ENCODE data around the gene ZNF778. TPM values are rescaled to one million over a fixed set of nuclear protein-coding genes. Genes with fewer than 3 reads are reported as not detected.

ZNF778 gene
- total RNA-seq, 2 donors from 2014 or later = 13.0 to 16.3 TPM

GRCh38 chr16:89237733-89238132, 20.2 kb downstream of the ZNF778 start:
- Histone ChIP-seq H3K9me3 (ENCODE audit: control insufficient read depth, low read length) (peaks cover 24% of the 10 kb centered on the region), H3K9ac (ENCODE audit: extremely low read depth, low read length, poor library complexity, severe bottlenecking) (no peak overlapping the region), H3K27me3 (ENCODE audit: control insufficient read depth, insufficient read depth, low read length, poor library complexity, severe bottlenecking) (no peaks in the 10 kb centered on the region), H3K4me1 (ENCODE audit: control insufficient read depth, insufficient read depth, low read length) (no peaks in the 10 kb centered on the region), H3K27ac (ENCODE audit: low read depth, low read length) (no peak overlapping the region), H3K4me3 (ENCODE audit: low read length) (no peak overlapping the region), H3K36me3 (ENCODE audit: control insufficient read depth, insufficient read depth, low read length) (peaks cover 26% of the 10 kb centered on the region)
- H3K4me3 Mint-ChIP-seq = no peak overlapping the region
- TF ChIP-seq, protein P1, sequence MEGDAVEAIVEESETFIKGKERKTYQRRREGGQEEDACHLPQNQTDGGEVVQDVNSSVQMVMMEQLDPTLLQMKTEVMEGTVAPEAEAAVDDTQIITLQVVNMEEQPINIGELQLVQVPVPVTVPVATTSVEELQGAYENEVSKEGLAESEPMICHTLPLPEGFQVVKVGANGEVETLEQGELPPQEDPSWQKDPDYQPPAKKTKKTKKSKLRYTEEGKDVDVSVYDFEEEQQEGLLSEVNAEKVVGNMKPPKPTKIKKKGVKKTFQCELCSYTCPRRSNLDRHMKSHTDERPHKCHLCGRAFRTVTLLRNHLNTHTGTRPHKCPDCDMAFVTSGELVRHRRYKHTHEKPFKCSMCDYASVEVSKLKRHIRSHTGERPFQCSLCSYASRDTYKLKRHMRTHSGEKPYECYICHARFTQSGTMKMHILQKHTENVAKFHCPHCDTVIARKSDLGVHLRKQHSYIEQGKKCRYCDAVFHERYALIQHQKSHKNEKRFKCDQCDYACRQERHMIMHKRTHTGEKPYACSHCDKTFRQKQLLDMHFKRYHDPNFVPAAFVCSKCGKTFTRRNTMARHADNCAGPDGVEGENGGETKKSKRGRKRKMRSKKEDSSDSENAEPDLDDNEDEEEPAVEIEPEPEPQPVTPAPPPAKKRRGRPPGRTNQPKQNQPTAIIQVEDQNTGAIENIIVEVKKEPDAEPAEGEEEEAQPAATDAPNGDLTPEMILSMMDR (conservative IDR thresholded peaks at IDR 0.05) = no peak
- WGBS, 2 experiments (ENCODE audit: insufficient coverage in 1 of 2, insufficient read length in 1 of 2) = 71 to 92% methylated on average over 1 to 2 of the region's 3 CpGs
- no peak for DNase-seq
- peaks cover 37% of the 10 kb centered on the region for H3K36me3 Mint-ChIP-seq (ENCODE audit: low read depth)
- H3K27me3 Mint-ChIP-seq (ENCODE audit: insufficient read depth) = no peaks in the 10 kb centered on the region
- H3K9me3 Mint-ChIP-seq = peaks cover 48% of the 10 kb centered on the region
- H3K27ac Mint-ChIP-seq = no peak overlapping the region
- no peaks in the 10 kb centered on the region for H3K4me1 Mint-ChIP-seq

DNA sequence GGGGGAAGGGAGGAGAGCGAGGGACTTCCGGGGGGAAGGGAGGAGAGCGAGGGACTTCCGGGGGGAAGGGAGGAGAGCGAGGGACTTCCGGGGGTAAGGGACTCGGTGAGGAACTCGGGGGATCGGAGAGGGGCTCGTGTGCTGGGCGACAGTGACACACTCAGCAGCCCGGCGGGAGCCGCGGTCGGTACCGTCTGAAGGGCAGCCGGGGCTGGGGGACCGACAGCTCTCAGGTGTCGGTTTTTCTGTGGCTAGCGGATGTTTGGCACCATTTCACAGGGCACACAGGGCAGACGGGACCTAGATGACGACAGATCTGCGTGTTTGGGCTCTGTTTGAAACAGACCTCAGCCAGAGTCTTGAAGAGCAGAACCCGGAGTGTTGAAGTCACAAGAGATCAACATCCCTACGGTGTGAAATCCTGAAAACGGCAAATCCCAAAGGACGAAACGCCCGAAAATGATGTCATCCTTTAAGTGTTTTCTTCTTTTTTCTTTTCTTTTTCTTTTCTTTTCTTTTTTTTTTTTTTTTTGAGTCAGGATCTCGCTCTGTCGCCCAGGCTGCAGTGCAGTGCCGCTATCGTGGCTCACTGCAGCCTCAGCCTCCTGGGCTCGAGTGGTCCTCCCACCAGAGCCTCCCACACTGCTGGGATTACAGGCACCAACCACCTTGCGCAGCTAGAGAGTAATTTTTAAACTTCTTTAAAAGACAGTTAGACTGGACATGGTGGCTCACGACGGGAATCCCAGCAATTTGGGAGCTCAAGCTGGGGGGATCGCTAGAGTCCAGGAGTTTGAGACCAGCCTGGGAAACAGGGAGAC, 23.9 kb downstream of the ZNF778 start:
- H3K4me1 Mint-ChIP-seq = no peaks in the 10 kb centered on the region
- TF ChIP-seq, protein P1 (conservative IDR thresholded peaks at IDR 0.05) = no peak
- Histone ChIP-seq H3K27me3 (ENCODE audit: control insufficient read depth, insufficient read depth, low read length, poor library complexity, severe bottlenecking) (peaks cover 5% of the 10 kb centered on the region), H3K9ac (ENCODE audit: extremely low read depth, low read length, poor library complexity, severe bottlenecking) (peak overlapping the region; percentile 95), H3K9me3 (ENCODE audit: control insufficient read depth, low read length) (peaks cover 6% of the 10 kb centered on the region), H3K27ac (ENCODE audit: low read depth, low read length) (peak overlapping the region; percentile 88), H3K4me3 (ENCODE audit: low read length) (peak overlapping the region; percentile 86), H3K36me3 (ENCODE audit: control insufficient read depth, insufficient read depth, low read length) (no peaks in the 10 kb centered on the region), H3K4me1 (ENCODE audit: control insufficient read depth, insufficient read depth, low read length) (no peaks in the 10 kb centered on the region)
- WGBS, 2 experiments (ENCODE audit: insufficient coverage in 1 of 2, insufficient read length in 1 of 2) = 8 to 9% methylated on average over 16 to 36 of the region's 39 CpGs
- peaks cover 12% of the 10 kb centered on the region for H3K27me3 Mint-ChIP-seq (ENCODE audit: insufficient read depth)
- peak; percentile 88 for DNase-seq
- H3K36me3 Mint-ChIP-seq (ENCODE audit: low read depth) = peaks cover 8% of the 10 kb centered on the region
- peak overlapping the region; percentile 85 for H3K4me3 Mint-ChIP-seq
- H3K9me3 Mint-ChIP-seq = peaks cover 18% of the 10 kb centered on the region
- peak overlapping the region; percentile 99 for H3K27ac Mint-ChIP-seq

DNA sequence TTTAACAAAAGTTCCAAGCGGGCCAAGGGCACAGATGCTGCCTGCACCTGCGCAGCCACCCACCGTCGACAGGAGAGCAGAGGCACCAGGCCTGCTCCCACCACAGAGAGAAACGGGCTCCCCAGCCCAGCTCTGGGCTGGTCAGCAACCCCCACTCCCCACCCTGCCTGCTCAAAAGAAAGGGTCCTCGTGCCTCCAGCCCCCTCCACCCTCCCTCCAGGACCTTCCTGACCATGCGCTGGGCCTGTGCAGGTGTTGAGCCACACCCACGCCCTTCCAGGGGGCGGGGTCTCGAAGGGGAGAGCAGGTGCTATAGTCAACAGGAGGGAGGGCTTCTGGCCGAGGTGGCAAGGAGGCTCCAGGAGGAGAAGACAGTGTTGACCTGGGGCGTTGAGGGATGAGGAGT, 25.3 kb downstream of the ZNF778 start:
- Mint-ChIP-seq H3K4me3 (peak overlapping the region; percentile 21), H3K36me3 (ENCODE audit: low read depth) (peaks cover 4% of the 10 kb centered on the region), H3K4me1 (no peaks in the 10 kb centered on the region), H3K27me3 (ENCODE audit: insufficient read depth) (peaks cover 17% of the 10 kb centered on the region), H3K27ac (no peak overlapping the region), H3K9me3 (peaks cover 11% of the 10 kb centered on the region)
- 70 to 81% methylated on average over 7 to 12 of the region's 12 CpGs for WGBS, 2 experiments (ENCODE audit: insufficient coverage in 1 of 2, insufficient read length in 1 of 2)
- TF ChIP-seq, protein P1 (conservative IDR thresholded peaks at IDR 0.05) = no peak
- H3K27me3 ChIP-seq (ENCODE audit: control insufficient read depth, insufficient read depth, low read length, poor library complexity, severe bottlenecking) = peaks cover 5% of the 10 kb centered on the region
- no peak overlapping the region for H3K9ac ChIP-seq (ENCODE audit: extremely low read depth, low read length, poor library complexity, severe bottlenecking)
- H3K4me3 ChIP-seq (ENCODE audit: low read length) = no peak overlapping the region
- H3K9me3 ChIP-seq (ENCODE audit: control insufficient read depth, low read length) = peaks cover 6% of the 10 kb centered on the region
- no peak overlapping the region for H3K27ac ChIP-seq (ENCODE audit: low read depth, low read length)
- no peaks in the 10 kb centered on the region for H3K4me1 ChIP-seq (ENCODE audit: control insufficient read depth, insufficient read depth, low read length)
- no peaks in the 10 kb centered on the region for H3K36me3 ChIP-seq (ENCODE audit: control insufficient read depth, insufficient read depth, low read length)
- DNase-seq = peak; percentile 60
